ENCODE results near the gene KRT33A.

KRT33A gene

DNA sequence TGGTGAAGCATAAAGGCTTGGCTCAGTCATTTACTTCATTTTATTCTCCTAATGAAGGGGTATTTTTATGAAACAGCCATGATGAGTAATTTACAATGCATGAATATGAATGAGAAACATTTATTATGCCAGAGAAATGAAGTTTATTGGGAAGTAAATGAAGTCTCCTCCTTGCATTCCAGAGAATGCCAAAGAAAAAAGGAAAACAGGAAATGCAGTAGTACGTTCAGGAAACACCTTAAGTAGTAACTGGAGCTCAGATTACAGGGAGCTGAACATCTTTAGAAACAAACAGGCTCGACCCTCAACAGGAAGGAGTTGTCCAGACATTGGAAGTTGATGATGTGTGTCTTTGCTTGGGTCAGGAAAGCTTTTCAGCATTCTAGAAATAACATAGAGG, 26.9 kb upstream of the KRT33A start:
- Histone ChIP-seq H3K9ac (ENCODE audit: low read length) (no peak overlapping the region), H3K27me3 (replicated peaks; ENCODE audit: insufficient read depth, low read length) (no peaks in the 10 kb centered on the region; the same call in 1 of the 2 replicates), H3K4me1 (ENCODE audit: low read length) (no peaks in the 10 kb centered on the region), H3K4me2 (ENCODE audit: low read depth, low read length) (no peak overlapping the region), H3K9me3 (replicated peaks; ENCODE audit: insufficient read depth, low read length) (no peaks in the 10 kb centered on the region), H3K36me3 (replicated peaks; ENCODE audit: insufficient read depth, low read length) (no peaks in the 10 kb centered on the region), H3K9me2 (replicated peaks; ENCODE audit: insufficient read depth, low read length) (no peaks in the 10 kb centered on the region), H3K79me2 (ENCODE audit: low read length) (no peaks in the 10 kb centered on the region), H4K20me1 (ENCODE audit: insufficient read depth, low read length) (no peaks in the 10 kb centered on the region), H3K27ac (ENCODE audit: low read length) (no peak overlapping the region), H3K4me3 (ENCODE audit: low read length) (no peak overlapping the region), H2AFZ (ENCODE audit: low read length) (no peak overlapping the region), H3F3A (ENCODE audit: insufficient read depth, low read length) (no peaks in the 10 kb centered on the region)
- TF ChIP-seq EZH2phosphoT487 (IDR thresholded peaks at IDR 0.05; ENCODE audit: low read length) = no peak
- TF ChIP-seq, protein P1, sequence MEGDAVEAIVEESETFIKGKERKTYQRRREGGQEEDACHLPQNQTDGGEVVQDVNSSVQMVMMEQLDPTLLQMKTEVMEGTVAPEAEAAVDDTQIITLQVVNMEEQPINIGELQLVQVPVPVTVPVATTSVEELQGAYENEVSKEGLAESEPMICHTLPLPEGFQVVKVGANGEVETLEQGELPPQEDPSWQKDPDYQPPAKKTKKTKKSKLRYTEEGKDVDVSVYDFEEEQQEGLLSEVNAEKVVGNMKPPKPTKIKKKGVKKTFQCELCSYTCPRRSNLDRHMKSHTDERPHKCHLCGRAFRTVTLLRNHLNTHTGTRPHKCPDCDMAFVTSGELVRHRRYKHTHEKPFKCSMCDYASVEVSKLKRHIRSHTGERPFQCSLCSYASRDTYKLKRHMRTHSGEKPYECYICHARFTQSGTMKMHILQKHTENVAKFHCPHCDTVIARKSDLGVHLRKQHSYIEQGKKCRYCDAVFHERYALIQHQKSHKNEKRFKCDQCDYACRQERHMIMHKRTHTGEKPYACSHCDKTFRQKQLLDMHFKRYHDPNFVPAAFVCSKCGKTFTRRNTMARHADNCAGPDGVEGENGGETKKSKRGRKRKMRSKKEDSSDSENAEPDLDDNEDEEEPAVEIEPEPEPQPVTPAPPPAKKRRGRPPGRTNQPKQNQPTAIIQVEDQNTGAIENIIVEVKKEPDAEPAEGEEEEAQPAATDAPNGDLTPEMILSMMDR (IDR thresholded peaks at IDR 0.05; ENCODE audit: low read length) = no peak
- TF ChIP-seq EZH2 (optimal IDR thresholded peaks at IDR 0.05; ENCODE audit: low read depth, low read length) = no peak
- DNase-seq = no peak

DNA sequence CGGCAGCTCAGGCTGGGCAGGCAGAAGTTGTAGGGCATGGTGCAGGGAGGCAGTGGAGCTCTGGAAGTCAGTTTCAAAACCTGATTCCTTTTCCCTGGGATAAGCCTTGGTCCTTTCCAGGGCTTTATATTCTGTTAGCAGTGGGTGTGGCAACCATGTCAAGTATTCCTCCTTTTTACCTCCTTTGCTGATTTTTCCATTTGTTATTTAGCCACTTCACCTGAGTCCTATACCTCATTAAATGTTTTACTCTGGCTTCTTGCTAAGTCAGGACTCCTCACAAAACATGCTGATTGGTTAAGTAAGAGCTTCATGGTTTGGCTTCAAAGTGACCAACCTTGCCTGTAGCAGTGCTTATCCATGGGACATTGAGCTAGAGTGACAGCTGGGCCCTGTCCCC, 19.1 kb upstream of the KRT33A start, which contains the start of gene KRT33B:
Gene KRT33B, minus strand, starts transcription at position 101 of the 400 bp plus-strand sequence. Its CDS starts 63 bp downstream, at position 38.
- Histone ChIP-seq H3K4me1 (ENCODE audit: low read length) (no peaks in the 10 kb centered on the region), H3K27me3 (replicated peaks; ENCODE audit: insufficient read depth, low read length) (no peaks in the 10 kb centered on the region), H3K4me2 (ENCODE audit: low read depth, low read length) (no peak within 1 kb of the TSS), H3K9me2 (replicated peaks; ENCODE audit: insufficient read depth, low read length) (no peaks in the 10 kb centered on the region), H3K79me2 (ENCODE audit: low read length) (no peaks in the 10 kb centered on the region), H3K36me3 (replicated peaks; ENCODE audit: insufficient read depth, low read length) (no peaks in the 10 kb centered on the region), H3K27ac (ENCODE audit: low read length) (no peak within 1 kb of the TSS), H3K9me3 (replicated peaks; ENCODE audit: insufficient read depth, low read length) (no peaks in the 10 kb centered on the region), H3K9ac (ENCODE audit: low read length) (no peak within 1 kb of the TSS), H3F3A (ENCODE audit: insufficient read depth, low read length) (no peaks in the 10 kb centered on the region), H4K20me1 (ENCODE audit: insufficient read depth, low read length) (no peaks in the 10 kb centered on the region), H3K4me3 (ENCODE audit: low read length) (no peak within 1 kb of the TSS), H2AFZ (ENCODE audit: low read length) (no peak within 1 kb of the TSS)
- no peak for TF ChIP-seq EZH2 (optimal IDR thresholded peaks at IDR 0.05; ENCODE audit: low read depth, low read length)
- TF ChIP-seq, protein P1 (IDR thresholded peaks at IDR 0.05; ENCODE audit: low read length) = no peak
- TF ChIP-seq EZH2phosphoT487 (IDR thresholded peaks at IDR 0.05; ENCODE audit: low read length) = no peak
- no peak for DNase-seq

DNA sequence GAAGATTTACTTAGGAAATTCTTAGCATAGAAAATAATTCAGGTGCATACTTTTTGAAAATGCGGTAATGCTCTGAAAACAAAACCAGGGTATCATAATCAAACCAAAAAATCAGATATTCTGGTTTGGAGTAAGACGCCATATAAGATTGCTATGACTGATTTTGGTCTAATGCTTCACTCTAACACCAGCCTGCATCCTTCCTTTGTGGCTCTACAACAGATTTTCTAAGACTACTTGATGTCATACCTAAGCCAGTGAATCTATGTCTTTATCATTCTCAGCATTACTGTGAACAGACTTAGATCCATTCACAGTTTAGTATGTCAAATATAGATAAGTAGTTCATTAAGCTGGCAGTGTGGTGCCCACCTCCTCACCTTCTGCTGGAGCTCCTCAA, 18.4 kb upstream of the KRT33A start:
- Histone ChIP-seq H2AFZ (ENCODE audit: low read length) (no peak overlapping the region), H3K4me1 (ENCODE audit: low read length) (no peaks in the 10 kb centered on the region), H3K27me3 (replicated peaks; ENCODE audit: insufficient read depth, low read length) (no peaks in the 10 kb centered on the region), H3K4me2 (ENCODE audit: low read depth, low read length) (no peak overlapping the region), H3F3A (ENCODE audit: insufficient read depth, low read length) (no peaks in the 10 kb centered on the region), H3K9me2 (replicated peaks; ENCODE audit: insufficient read depth, low read length) (no peaks in the 10 kb centered on the region), H3K79me2 (ENCODE audit: low read length) (no peaks in the 10 kb centered on the region), H4K20me1 (ENCODE audit: insufficient read depth, low read length) (no peaks in the 10 kb centered on the region), H3K9ac (ENCODE audit: low read length) (no peak overlapping the region), H3K27ac (ENCODE audit: low read length) (no peak overlapping the region), H3K9me3 (replicated peaks; ENCODE audit: insufficient read depth, low read length) (no peaks in the 10 kb centered on the region), H3K4me3 (ENCODE audit: low read length) (no peak overlapping the region), H3K36me3 (replicated peaks; ENCODE audit: insufficient read depth, low read length) (no peaks in the 10 kb centered on the region)
- DNase-seq = no peak
- TF ChIP-seq EZH2phosphoT487 (IDR thresholded peaks at IDR 0.05; ENCODE audit: low read length) (no peak), EZH2 (optimal IDR thresholded peaks at IDR 0.05; ENCODE audit: low read depth, low read length) (no peak)
- TF ChIP-seq, protein P1 (IDR thresholded peaks at IDR 0.05; ENCODE audit: low read length) = no peak

Data from MM.1S (cell line).